Loucy (cell line): Measurements from ENCODE around the gene KRT17.

Source experiments
- CTCF ChIP-seq: fragments of 200-600 bp; sonication (generic); conservative IDR thresholded peaks from 2 replicates; pipeline ENCODE4 v1.5.1; 2014; ENCODE audit warnings: mild to moderate bottlenecking, antibody characterized with exemption, low read length
- EZH2phosphoT487 ChIP-seq: fragments of 200-600 bp; IDR thresholded peaks from 2 replicates; pipeline ENCODE4 v1.6.1; 2018; ENCODE audit warnings: antibody characterized with exemption, mild to moderate bottlenecking, moderate library complexity, borderline replicate concordance

DNA sequence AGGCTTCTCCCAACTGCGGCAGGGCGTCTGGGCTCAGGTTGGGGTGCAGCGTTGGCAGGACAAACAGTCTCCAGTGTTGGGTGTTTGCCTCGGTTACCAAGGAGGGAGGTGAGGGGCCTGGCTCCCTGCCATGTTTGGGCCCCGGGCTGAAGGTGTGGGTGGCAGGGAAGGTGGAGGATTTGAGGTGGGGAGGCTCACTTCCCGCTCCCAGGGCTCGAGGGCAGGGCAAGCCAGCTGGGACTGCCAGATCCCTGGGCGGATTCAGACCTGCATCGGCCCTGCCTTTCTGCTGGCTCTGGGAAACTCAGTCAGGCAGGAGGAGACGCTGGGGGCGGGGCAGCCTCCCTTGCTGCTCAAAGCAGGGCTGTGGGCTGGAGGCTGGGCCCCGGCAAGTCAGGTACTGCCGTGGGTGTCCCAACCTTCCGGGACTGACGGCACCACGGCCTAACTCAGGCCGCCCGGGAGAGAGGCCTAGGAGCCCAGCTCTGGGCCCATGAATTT, 31.3 kb upstream of the KRT17 start:
- no peak for TF ChIP-seq CTCF
- TF ChIP-seq EZH2phosphoT487: no peak
